Astrocyte (in vitro differentiated cells and primary cell): ENCODE measurements around the gene ERI2.

Source experiments
- CTCF ChIP-seq: IDR thresholded peaks from 2 replicates; pipeline ENCODE4 v1.5.1; 2011; ENCODE audit warnings: low read depth, mild to moderate bottlenecking, inconsistent platforms, low read length, moderate library complexity; ENCODE audit not compliant: insufficient read depth
- EZH2 ChIP-seq: IDR thresholded peaks from 2 replicates; pipeline ENCODE4 v1.6.1; 2012; ENCODE audit warnings: mild to moderate bottlenecking, low read length, inconsistent platforms; ENCODE audit not compliant: insufficient read depth

GRCh38 chr16:20750558-20750957 is 55.7 kb downstream of the ERI2 start:
- TF ChIP-seq CTCF (no peak), EZH2 (no peak)
